Neural progenitor cell (in vitro differentiated cells): ENCODE data around the gene ISCA1. TPM values are rescaled to one million over a fixed set of nuclear protein-coding genes. Genes with fewer than 3 reads are reported as not detected.

Source experiments
- DNase-seq: peaks from one replicate; pipeline ENCODE4 v3.0.0-alpha.2; 2016; ENCODE audit warnings: low spot score
- H2AFZ ChIP-seq: fragments of 200-600 bp; sonication (generic); replicated peaks from 2 replicates; pipeline ENCODE4 v1.6.1; 2016; ENCODE audit warnings: antibody characterized with exemption
- H3F3A ChIP-seq: fragments of 200-600 bp; sonication (generic); 2 replicates; pipeline ENCODE4 v1.6.1; 2016; ENCODE audit warnings: antibody characterized with exemption, low read depth
- H3K27ac ChIP-seq: fragments of 200-600 bp; sonication (generic); 2 replicates; pipeline ENCODE4 v1.5.1; 2016; ENCODE audit warnings: mild to moderate bottlenecking
- H3K27me3 ChIP-seq: fragments of 200-600 bp; sonication (generic); 2 replicates; pipeline ENCODE4 v1.6.1; 2016; ENCODE audit warnings: mild to moderate bottlenecking, moderate library complexity
- H3K36me3 ChIP-seq: fragments of 200-600 bp; sonication (generic); 2 replicates; pipeline ENCODE4 v1.5.1; 2016
- H3K4me1 ChIP-seq: fragments of 200-600 bp; sonication (generic); 2 replicates; pipeline ENCODE4 v1.6.1; 2016; ENCODE audit warnings: mixed run types
- H3K4me2 ChIP-seq: fragments of 200-600 bp; sonication (generic); 2 replicates; pipeline ENCODE4 v1.6.1; 2016
- H3K4me3 ChIP-seq: fragments of 200-600 bp; sonication (generic); 2 replicates; pipeline ENCODE4 v1.5.1; 2016
- H3K79me2 ChIP-seq: fragments of 200-600 bp; sonication (generic); 2 replicates; pipeline ENCODE4 v1.6.1; 2016; ENCODE audit warnings: low read depth
- H3K9ac ChIP-seq: fragments of 200-600 bp; sonication (generic); 2 replicates; pipeline ENCODE4 v1.6.1; 2016
- H3K9me3 ChIP-seq: fragments of 200-600 bp; sonication (generic); 2 replicates; pipeline ENCODE4 v1.5.1; 2016; ENCODE audit warnings: low read depth
- H4K20me1 ChIP-seq: fragments of 200-600 bp; sonication (generic); 2 replicates; pipeline ENCODE4 v1.6.1; 2016; ENCODE audit warnings: low read depth
- H3K27ac Mint-ChIP-seq: 3 replicates; pipeline ENCODE4 v1.8.0; 2021; ENCODE audit warnings: mixed read lengths
- H3K27me3 Mint-ChIP-seq: 2 replicates; pipeline ENCODE4 v1.8.0; 2022; ENCODE audit warnings: low read depth, mild to moderate bottlenecking, inconsistent platforms, moderate library complexity, mixed read lengths; ENCODE audit not compliant: insufficient read depth
- H3K36me3 Mint-ChIP-seq: 3 replicates; pipeline ENCODE4 v1.8.0; 2021; ENCODE audit warnings: mixed read lengths
- H3K4me1 Mint-ChIP-seq: 3 replicates; pipeline ENCODE4 v1.8.0; 2021; ENCODE audit warnings: mixed read lengths
- H3K4me3 Mint-ChIP-seq: 3 replicates; pipeline ENCODE4 v1.8.0; 2021; ENCODE audit warnings: mild to moderate bottlenecking, moderate library complexity, mixed read lengths
- H3K9me3 Mint-ChIP-seq: 3 replicates; pipeline ENCODE4 v1.8.0; 2020; ENCODE audit warnings: mixed read lengths
- CTCF ChIP-seq: fragments of 200-600 bp; sonication (generic); IDR thresholded peaks from 2 replicates; pipeline ENCODE4 v1.5.1; 2017; ENCODE audit warnings: antibody characterized with exemption, mild to moderate bottlenecking
- EZH2 ChIP-seq: fragments of 200-600 bp; sonication (generic); IDR thresholded peaks from 2 replicates; pipeline ENCODE4 v1.6.1; 2017; ENCODE audit warnings: antibody characterized with exemption, mild to moderate bottlenecking, moderate library complexity
- EZH2phosphoT487 ChIP-seq: fragments of 200-600 bp; sonication (generic); IDR thresholded peaks from 2 replicates; pipeline ENCODE4 v1.6.1; 2017; ENCODE audit warnings: antibody characterized with exemption
- total RNA-seq: library from RNA; depleted of rRNA; stranded (reverse); fragments of >200 nt; gene quantifications from 2 replicates; pipeline ENCODE4 v1.2.3, GENCODE V29; 2015; ENCODE audit warnings: low replicate concordance

Gene ISCA1
- total RNA-seq, 1 donor from 2014 or later, result 42.9 TPM

- no peaks in the 10 kb centered on the region for H3K27me3 ChIP-seq
- H2AFZ ChIP-seq, result no peak overlapping the region
- no peaks in the 10 kb centered on the region for H3F3A ChIP-seq
- no peak overlapping the region for H3K27ac Mint-ChIP-seq
- H3K4me2 ChIP-seq, result no peak overlapping the region
- H3K36me3 Mint-ChIP-seq, result no peaks in the 10 kb centered on the region
- peaks cover 5% of the 10 kb centered on the region for H3K4me1 Mint-ChIP-seq
- DNase-seq, result no peak
- H3K27me3 Mint-ChIP-seq, result peaks cover 2% of the 10 kb centered on the region
- TF ChIP-seq EZH2phosphoT487 (no peak), EZH2 (no peak)
- H3K4me1 ChIP-seq, result peaks cover 4% of the 10 kb centered on the region
- H3K9ac ChIP-seq, result no peak overlapping the region
- peaks cover 8% of the 10 kb centered on the region for H3K36me3 ChIP-seq
- peaks cover 16% of the 10 kb centered on the region for H3K9me3 ChIP-seq
- peaks cover 18% of the 10 kb centered on the region for H3K9me3 Mint-ChIP-seq
- H3K27ac ChIP-seq, result no peak overlapping the region
- no peak overlapping the region for H3K4me3 ChIP-seq
- no peaks in the 10 kb centered on the region for H3K79me2 ChIP-seq
- no peak overlapping the region for H3K4me3 Mint-ChIP-seq
- no peaks in the 10 kb centered on the region for H4K20me1 ChIP-seq
Measured at GRCh38 chr9:86248746-86249145, 33.6 kb downstream of the ISCA1 start.

- Histone ChIP-seq H3F3A (peaks cover 6% of the 10 kb centered on the region), H3K9me3 (no peaks in the 10 kb centered on the region), H2AFZ (peak overlapping the region; percentile 17), H3K27ac (no peak overlapping the region), H3K4me2 (no peak overlapping the region), H4K20me1 (no peaks in the 10 kb centered on the region), H3K4me1 (peaks cover 11% of the 10 kb centered on the region), H3K36me3 (no peaks in the 10 kb centered on the region), H3K27me3 (no peaks in the 10 kb centered on the region), H3K79me2 (no peaks in the 10 kb centered on the region), H3K9ac (no peak overlapping the region), H3K4me3 (no peak overlapping the region)
- Mint-ChIP-seq H3K27ac (no peak overlapping the region), H3K9me3 (peaks cover 5% of the 10 kb centered on the region), H3K4me1 (peaks cover 8% of the 10 kb centered on the region), H3K27me3 (peaks cover 2% of the 10 kb centered on the region), H3K4me3 (no peak overlapping the region), H3K36me3 (no peaks in the 10 kb centered on the region)
- TF ChIP-seq CTCF (peak; percentile 19), EZH2phosphoT487 (no peak)
- DNase-seq, result peak; percentile 26
Measured at GRCh38 chr9:86246752-86247161, 35.6 kb downstream of the ISCA1 start.

- H3K79me2 ChIP-seq, result no peaks in the 10 kb centered on the region
- Mint-ChIP-seq H3K27ac (peak overlapping the region; percentile 40), H3K27me3 (peaks cover under 1% of the 10 kb centered on the region), H3K4me1 (peaks cover 8% of the 10 kb centered on the region), H3K36me3 (no peaks in the 10 kb centered on the region), H3K9me3 (no peaks in the 10 kb centered on the region), H3K4me3 (no peak overlapping the region)
- H3K9ac ChIP-seq, result no peak overlapping the region
- peak overlapping the region; percentile 47 for H3K4me2 ChIP-seq
- H3K27me3 ChIP-seq, result no peaks in the 10 kb centered on the region
- peak overlapping the region; percentile 87 for H2AFZ ChIP-seq
- H3K4me1 ChIP-seq, result peaks cover 11% of the 10 kb centered on the region
- no peaks in the 10 kb centered on the region for H3K36me3 ChIP-seq
- H3F3A ChIP-seq, result peaks cover 6% of the 10 kb centered on the region
- DNase-seq, result peak; percentile 13
- no peaks in the 10 kb centered on the region for H4K20me1 ChIP-seq
- no peak for TF ChIP-seq EZH2phosphoT487
- TF ChIP-seq CTCF, result no peak
- no peak for TF ChIP-seq EZH2
- H3K4me3 ChIP-seq, result no peak overlapping the region
- peak overlapping the region; percentile 49 for H3K27ac ChIP-seq
- H3K9me3 ChIP-seq, result no peaks in the 10 kb centered on the region
Measured at GRCh38 chr9:86242071-86242470, 40.3 kb downstream of the ISCA1 start.

- no peaks in the 10 kb centered on the region for H3K27me3 ChIP-seq
- peaks cover 6% of the 10 kb centered on the region for H3F3A ChIP-seq
- TF ChIP-seq EZH2, result no peak
- TF ChIP-seq CTCF, result no peak
- no peak for TF ChIP-seq EZH2phosphoT487
- no peaks in the 10 kb centered on the region for H3K36me3 Mint-ChIP-seq
- no peaks in the 10 kb centered on the region for H3K9me3 Mint-ChIP-seq
- H3K4me3 ChIP-seq, result no peak overlapping the region
- H3K27me3 Mint-ChIP-seq, result no peaks in the 10 kb centered on the region
- H3K27ac ChIP-seq, result no peak overlapping the region
- H3K4me2 ChIP-seq, result no peak overlapping the region
- no peak overlapping the region for H3K27ac Mint-ChIP-seq
- no peak overlapping the region for H2AFZ ChIP-seq
- H3K36me3 ChIP-seq, result no peaks in the 10 kb centered on the region
- H3K4me3 Mint-ChIP-seq, result no peak overlapping the region
- no peaks in the 10 kb centered on the region for H3K9me3 ChIP-seq
- peaks cover 7% of the 10 kb centered on the region for H3K4me1 ChIP-seq
- peaks cover 3% of the 10 kb centered on the region for H3K4me1 Mint-ChIP-seq
- H3K79me2 ChIP-seq, result no peaks in the 10 kb centered on the region
- H4K20me1 ChIP-seq, result no peaks in the 10 kb centered on the region
- no peak for DNase-seq
- no peak overlapping the region for H3K9ac ChIP-seq
Measured at GRCh38 chr9:86241216-86241615, 41.1 kb downstream of the ISCA1 start.
